SH-SY5Y (cell line): ENCODE results near the gene PDE11A.

Source experiments
- GATA2 ChIP-seq: IDR thresholded peaks from 2 replicates; pipeline ENCODE4 v1.6.1; 2011; ENCODE audit warnings: mild to moderate bottlenecking, low read depth, low read length
- GATA3 ChIP-seq: IDR thresholded peaks from 2 replicates; pipeline ENCODE4 v1.6.1; 2011; ENCODE audit warnings: low read depth, mild to moderate bottlenecking, low read length, moderate library complexity

DNA sequence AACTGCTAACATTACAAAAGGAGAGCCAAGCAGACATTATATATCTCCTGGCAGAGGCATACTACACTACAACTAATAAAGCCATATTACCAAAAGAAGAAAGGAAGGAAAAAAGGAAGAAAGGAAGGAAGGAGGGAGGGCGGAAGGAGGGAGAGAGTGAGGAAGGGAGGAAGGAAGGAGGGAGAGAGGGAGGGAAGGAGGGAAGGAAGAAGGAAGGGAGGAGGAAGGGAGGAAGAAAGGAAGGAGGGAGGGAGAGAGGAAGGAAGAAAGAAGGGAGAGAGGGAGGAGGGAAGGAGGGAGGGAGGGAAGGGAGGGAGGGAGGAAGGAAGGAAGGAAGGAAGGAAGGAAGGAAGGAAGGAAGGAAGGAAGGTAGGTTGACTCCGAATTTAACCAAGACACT lies 133.4 kb downstream of the PDE11A start:
- TF ChIP-seq GATA2, result no peak
- no peak for TF ChIP-seq GATA3
